Spleen (tissue), 7 donors: ENCODE measurements around the gene GNAT3.

Experiments
- POLR2A ChIP-seq, 3 donors: fragments of 450-650 bp; IDR thresholded peaks; one replicate each; pipeline ENCODE4 v1.5.1; 2017; ENCODE audit warnings: antibody characterized with exemption in 3 of 3, mild to moderate bottlenecking in 1 of 3
- POLR2AphosphoS5 ChIP-seq, 3 donors: sonication (generic); formaldehyde crosslinking; IDR thresholded peaks; one replicate each; pipeline ENCODE4 v1.5.1; 2017; ENCODE audit warnings: antibody characterized with exemption in 3 of 3
- TF ChIP-seq, protein P1 (sequence below), 11 experiments: fragments of 200-600 bp in 7 of 11; fragments of 450-650 bp in 4 of 11; sonication (generic) in 4 of 11; IDR thresholded peaks in 8 of 11; conservative IDR thresholded peaks in 3 of 11; 1 replicate in 7 of 11; 2 replicates in 4 of 11; pipeline versions ENCODE4 v1.4.0 to v1.8.0; 2016 to 2021; ENCODE audit warnings: antibody characterized with exemption in 11 of 11, inconsistent platforms in 4 of 11, mild to moderate bottlenecking in 1 of 11
- donor health status: DM: no; HTN: no; CAD: no; lungs with moderate emphysema.
- donor health status: DM: no; HTN: no; CAD: no.
- donor health status: DM: no; HTN: no; CAD: no.

- TF ChIP-seq, protein P1, sequence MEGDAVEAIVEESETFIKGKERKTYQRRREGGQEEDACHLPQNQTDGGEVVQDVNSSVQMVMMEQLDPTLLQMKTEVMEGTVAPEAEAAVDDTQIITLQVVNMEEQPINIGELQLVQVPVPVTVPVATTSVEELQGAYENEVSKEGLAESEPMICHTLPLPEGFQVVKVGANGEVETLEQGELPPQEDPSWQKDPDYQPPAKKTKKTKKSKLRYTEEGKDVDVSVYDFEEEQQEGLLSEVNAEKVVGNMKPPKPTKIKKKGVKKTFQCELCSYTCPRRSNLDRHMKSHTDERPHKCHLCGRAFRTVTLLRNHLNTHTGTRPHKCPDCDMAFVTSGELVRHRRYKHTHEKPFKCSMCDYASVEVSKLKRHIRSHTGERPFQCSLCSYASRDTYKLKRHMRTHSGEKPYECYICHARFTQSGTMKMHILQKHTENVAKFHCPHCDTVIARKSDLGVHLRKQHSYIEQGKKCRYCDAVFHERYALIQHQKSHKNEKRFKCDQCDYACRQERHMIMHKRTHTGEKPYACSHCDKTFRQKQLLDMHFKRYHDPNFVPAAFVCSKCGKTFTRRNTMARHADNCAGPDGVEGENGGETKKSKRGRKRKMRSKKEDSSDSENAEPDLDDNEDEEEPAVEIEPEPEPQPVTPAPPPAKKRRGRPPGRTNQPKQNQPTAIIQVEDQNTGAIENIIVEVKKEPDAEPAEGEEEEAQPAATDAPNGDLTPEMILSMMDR (IDR thresholded peaks at IDR 0.05 in 8 of 11, conservative IDR thresholded peaks at IDR 0.05 in 3 of 11) = no peak
- TF ChIP-seq POLR2A (IDR thresholded peaks at IDR 0.05) = no peak
- TF ChIP-seq POLR2AphosphoS5 (IDR thresholded peaks at IDR 0.05) = no peak
These were observed 5.5 kb upstream of the GNAT3 start for GRCh38 chr7:80517282-80517747.
